ENCODE results near the gene TRIM56.
"Not testable (repeated sequence)": the region's sequence is repeated elsewhere in the genome, so short reads cannot be mapped to it uniquely, and the experiment has no call there.

TRIM56 gene

GRCh38 chr7:101068401-101068800 is 16.9 kb upstream of the TRIM56 start:
- Histone ChIP-seq H3K27ac (no peak overlapping the region), H3K27me3 (no peaks in the 10 kb centered on the region), H3K4me1 (peaks cover 23% of the 10 kb centered on the region), H4K20me1 (no peaks in the 10 kb centered on the region), H3K4me3 (no peak overlapping the region), H3K4me2 (no peak overlapping the region), H3K9ac (no peak overlapping the region), H3K9me3 (no peaks in the 10 kb centered on the region), H3K36me3 (no peaks in the 10 kb centered on the region)
- TF ChIP-seq Cebpa-rat (IDR thresholded peaks at IDR 0.05), result no peak

DNA sequence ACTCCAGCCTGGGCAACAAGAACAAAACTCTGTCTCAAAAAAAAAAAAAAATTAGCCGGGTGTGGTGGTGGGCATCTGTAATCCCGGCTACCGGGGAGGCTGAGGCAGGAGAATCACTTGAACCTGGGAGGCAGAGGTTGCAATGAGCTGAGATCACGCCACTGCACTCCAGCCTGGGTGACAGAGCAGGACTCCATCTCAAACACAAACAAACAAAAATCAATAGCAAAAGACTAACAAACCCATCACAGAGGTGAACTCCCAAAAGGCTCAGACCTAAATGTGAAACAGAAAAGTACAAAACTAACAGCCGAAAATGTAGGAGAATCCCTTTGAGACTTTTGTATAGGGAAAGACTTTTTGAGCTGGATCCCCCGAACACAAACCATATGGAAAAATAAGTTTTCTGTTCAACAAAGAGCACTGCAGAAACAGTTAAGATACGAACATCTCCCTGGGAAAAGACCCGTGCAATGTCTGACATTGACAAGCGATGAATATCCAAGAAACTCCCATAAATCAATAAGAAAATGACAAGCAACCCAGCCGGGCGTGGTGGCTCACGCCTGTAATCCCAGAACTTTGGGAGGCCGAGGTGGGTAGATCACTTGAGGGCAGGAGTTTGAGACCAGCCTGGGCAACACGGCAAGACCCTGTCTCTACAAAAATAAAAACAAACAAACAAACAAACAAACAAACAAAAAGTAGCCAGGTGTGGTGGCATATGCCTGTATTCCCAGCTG is 13.7 kb upstream of the TRIM56 start:
- not testable (repeated sequence) for H3K27ac ChIP-seq, H4K20me1 ChIP-seq, H3K4me3 ChIP-seq, H3K9ac ChIP-seq, H3K4me2 ChIP-seq, H3K36me3 ChIP-seq, H3K4me1 ChIP-seq, H3K9me3 ChIP-seq, H3K27me3 ChIP-seq

DNA sequence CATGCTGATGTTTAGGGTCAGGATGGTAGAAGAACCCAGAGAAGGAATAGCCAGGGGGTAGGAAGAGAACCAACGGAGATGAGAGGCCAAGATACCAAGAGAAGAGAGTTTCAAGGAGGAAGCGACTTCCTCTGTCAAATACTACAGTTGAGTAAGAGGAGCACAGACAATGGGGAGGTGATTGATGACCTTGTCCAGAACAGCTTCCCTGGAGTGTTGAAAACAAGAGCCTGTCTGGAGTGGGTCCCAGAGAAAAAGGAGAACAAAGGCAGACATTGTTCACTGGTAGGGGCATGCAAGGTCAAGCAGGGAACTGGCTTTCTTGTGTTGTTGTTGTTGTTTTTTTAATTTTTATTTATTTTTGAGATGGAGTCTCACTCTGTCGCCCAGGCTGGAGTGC is 9.6 kb upstream of the TRIM56 start:
- Histone ChIP-seq H4K20me1 (no peaks in the 10 kb centered on the region), H3K36me3 (no peaks in the 10 kb centered on the region), H3K4me2 (no peak overlapping the region), H3K9me3 (no peaks in the 10 kb centered on the region), H3K9ac (no peak overlapping the region), H3K4me1 (peaks cover 15% of the 10 kb centered on the region), H3K27ac (no peak overlapping the region), H3K27me3 (no peaks in the 10 kb centered on the region), H3K4me3 (no peak overlapping the region)
- TF ChIP-seq Cebpa-rat (IDR thresholded peaks at IDR 0.05), result no peak

DNA sequence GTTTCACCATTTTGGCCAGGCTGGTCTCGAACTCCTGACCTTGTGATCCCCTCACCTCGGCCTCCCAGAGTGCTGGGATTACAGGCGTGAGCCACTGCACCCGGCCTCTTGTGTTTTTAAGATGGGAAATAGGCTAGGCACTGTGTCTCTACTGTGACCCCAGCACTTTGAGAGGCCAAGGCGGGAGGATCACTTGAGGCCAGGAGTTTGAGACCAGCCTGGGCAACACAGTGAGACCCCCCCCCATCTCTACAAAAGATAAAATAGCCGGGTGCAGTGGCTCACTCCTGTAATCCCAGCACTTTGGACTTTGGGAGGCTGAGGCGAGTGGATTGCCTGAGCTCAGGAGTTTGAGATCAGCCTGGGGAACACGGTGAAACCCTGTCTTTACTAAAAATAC is 9.1 kb upstream of the TRIM56 start:
- not testable (repeated sequence) for H3K36me3 ChIP-seq, H3K27me3 ChIP-seq, H3K27ac ChIP-seq, H3K9me3 ChIP-seq, H3K9ac ChIP-seq, H3K4me3 ChIP-seq, H3K4me2 ChIP-seq, H4K20me1 ChIP-seq
- H3K4me1 ChIP-seq, result peaks cover 15% of the 10 kb centered on the region

GRCh38 chr7:101077303-101078086 is 7.8 kb upstream of the TRIM56 start:
- Histone ChIP-seq H3K9me3 (no peaks in the 10 kb centered on the region), H3K4me3 (no peak overlapping the region; the same call in 1 of the 2 replicates), H3K4me1 (peaks cover 15% of the 10 kb centered on the region), H3K27ac (no peak overlapping the region), H3K27me3 (no peaks in the 10 kb centered on the region), H4K20me1 (no peaks in the 10 kb centered on the region), H3K9ac (no peak overlapping the region), H3K36me3 (no peaks in the 10 kb centered on the region), H3K4me2 (peak overlapping the region; percentile 88)
- no peak for TF ChIP-seq Cebpa-rat (IDR thresholded peaks at IDR 0.05)

- H3K4me3 ChIP-seq, result no peak overlapping the region
- H3K27me3 ChIP-seq, result no peaks in the 10 kb centered on the region
- no peaks in the 10 kb centered on the region for H4K20me1 ChIP-seq
- H3K4me1 ChIP-seq, result peaks cover 28% of the 10 kb centered on the region
- no peaks in the 10 kb centered on the region for H3K36me3 ChIP-seq
- TF ChIP-seq Cebpa-rat (IDR thresholded peaks at IDR 0.05), result no peak
- no peak overlapping the region for H3K9ac ChIP-seq
- H3K9me3 ChIP-seq, result no peaks in the 10 kb centered on the region
- H3K27ac ChIP-seq, result no peak overlapping the region
- no peak overlapping the region for H3K4me2 ChIP-seq
These were observed 3.8 kb upstream of the TRIM56 start for GRCh38 chr7:101081432-101081831.

- no peaks in the 10 kb centered on the region for H3K27me3 ChIP-seq
- peak overlapping the region; percentile 94 for H3K9ac ChIP-seq
- H3K4me3 ChIP-seq, result peak overlapping the region; percentile 88
- TF ChIP-seq Cebpa-rat (IDR thresholded peaks at IDR 0.05), result no peak
- peaks cover 28% of the 10 kb centered on the region for H4K20me1 ChIP-seq
- peaks cover 31% of the 10 kb centered on the region for H3K36me3 ChIP-seq
- H3K27ac ChIP-seq, result peak overlapping the region; percentile 95
- peaks cover 38% of the 10 kb centered on the region for H3K4me1 ChIP-seq
- H3K9me3 ChIP-seq, result peaks cover 14% of the 10 kb centered on the region; the same call in 1 of the 2 replicates
- H3K4me2 ChIP-seq, result peak overlapping the region; percentile 84
These were observed 468 bp upstream of the TRIM56 start for GRCh38 chr7:101084865-101085161.

DNA sequence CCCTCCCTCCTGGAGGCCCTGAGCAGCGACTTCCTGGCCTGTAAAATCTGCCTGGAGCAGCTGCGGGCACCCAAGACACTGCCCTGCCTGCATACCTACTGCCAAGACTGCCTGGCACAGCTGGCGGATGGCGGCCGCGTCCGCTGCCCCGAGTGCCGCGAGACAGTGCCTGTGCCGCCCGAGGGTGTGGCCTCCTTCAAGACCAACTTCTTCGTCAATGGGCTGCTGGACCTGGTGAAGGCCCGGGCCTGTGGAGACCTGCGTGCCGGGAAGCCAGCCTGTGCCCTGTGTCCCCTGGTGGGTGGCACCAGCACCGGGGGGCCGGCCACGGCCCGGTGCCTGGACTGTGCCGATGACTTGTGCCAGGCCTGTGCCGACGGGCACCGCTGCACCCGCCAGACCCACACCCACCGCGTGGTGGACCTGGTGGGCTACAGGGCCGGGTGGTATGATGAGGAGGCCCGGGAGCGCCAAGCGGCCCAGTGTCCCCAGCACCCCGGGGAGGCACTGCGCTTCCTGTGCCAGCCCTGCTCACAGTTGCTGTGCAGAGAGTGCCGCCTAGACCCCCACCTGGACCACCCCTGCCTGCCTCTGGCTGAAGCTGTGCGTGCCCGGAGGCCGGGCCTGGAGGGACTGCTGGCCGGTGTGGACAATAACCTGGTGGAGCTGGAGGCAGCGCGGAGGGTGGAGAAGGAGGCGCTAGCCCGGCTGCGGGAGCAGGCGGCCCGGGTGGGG is 2.2 kb downstream of the TRIM56 start:
- Histone ChIP-seq H3K4me2 (peak overlapping the region; percentile 84), H3K27ac (peak overlapping the region; percentile 3; the same call in 1 of the 2 replicates), H4K20me1 (peaks cover 37% of the 10 kb centered on the region), H3K9ac (no peak overlapping the region), H3K4me1 (peaks cover 38% of the 10 kb centered on the region), H3K36me3 (peaks cover 58% of the 10 kb centered on the region), H3K27me3 (no peaks in the 10 kb centered on the region), H3K4me3 (no peak overlapping the region), H3K9me3 (peaks cover 32% of the 10 kb centered on the region; the same call in 1 of the 2 replicates)
- TF ChIP-seq Cebpa-rat (IDR thresholded peaks at IDR 0.05), result no peak

DNA sequence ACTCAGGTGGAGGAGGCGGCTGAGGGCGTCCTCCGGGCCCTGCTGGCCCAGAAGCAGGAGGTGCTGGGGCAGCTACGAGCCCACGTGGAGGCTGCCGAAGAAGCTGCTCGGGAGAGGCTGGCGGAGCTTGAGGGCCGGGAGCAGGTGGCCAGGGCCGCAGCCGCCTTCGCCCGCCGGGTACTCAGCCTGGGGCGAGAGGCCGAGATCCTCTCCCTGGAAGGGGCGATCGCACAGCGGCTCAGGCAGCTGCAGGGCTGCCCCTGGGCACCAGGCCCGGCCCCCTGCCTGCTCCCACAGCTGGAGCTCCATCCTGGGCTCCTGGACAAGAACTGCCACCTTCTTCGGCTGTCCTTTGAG is 2.8 kb downstream of the TRIM56 start:
- no peak for TF ChIP-seq Cebpa-rat (IDR thresholded peaks at IDR 0.05)
- Histone ChIP-seq H3K4me2 (no peak overlapping the region), H3K27me3 (no peaks in the 10 kb centered on the region), H3K36me3 (peaks cover 61% of the 10 kb centered on the region), H3K27ac (no peak overlapping the region), H3K9me3 (peaks cover 32% of the 10 kb centered on the region; the same call in 1 of the 2 replicates), H3K9ac (no peak overlapping the region), H3K4me3 (no peak overlapping the region), H3K4me1 (peaks cover 38% of the 10 kb centered on the region), H4K20me1 (peaks cover 37% of the 10 kb centered on the region)

All from BLaER1 (cell line).